SJCRH30 (cell line): ENCODE data around the gene OR6C75. TPM values are rescaled to one million over a fixed set of nuclear protein-coding genes. Genes with fewer than 3 reads are reported as not detected.
"Not testable (repeated sequence)": the region's sequence is repeated elsewhere in the genome, so short reads cannot be mapped to it uniquely, and the experiment has no call there.

ENCODE experiments used
- DNase-seq, 2 experiments: peaks; one replicate each; pipeline ENCODE4 v3.0.0-alpha.2; 2015 to 2020
- H3K27ac ChIP-seq: fragments of 250-450 bp; sonication (Bioruptor Pico); 2 replicates; pipeline ENCODE4 v1.5.1; 2020; ENCODE audit warnings: mild to moderate bottlenecking, moderate library complexity
- H3K27me3 ChIP-seq: fragments of 250-450 bp; sonication (Bioruptor Pico); 2 replicates; pipeline ENCODE4 v1.5.1; 2020; ENCODE audit warnings: mild to moderate bottlenecking, moderate library complexity
- H3K36me3 ChIP-seq: fragments of 250-450 bp; sonication (Bioruptor Pico); 2 replicates; pipeline ENCODE4 v1.5.1; 2020; ENCODE audit warnings: mild to moderate bottlenecking, moderate library complexity
- H3K4me1 ChIP-seq: fragments of 250-450 bp; sonication (Bioruptor Pico); 2 replicates; pipeline ENCODE4 v1.5.1; 2020; ENCODE audit warnings: mild to moderate bottlenecking, moderate library complexity
- H3K4me3 ChIP-seq: fragments of 250-450 bp; sonication (Bioruptor Pico); 2 replicates; pipeline ENCODE4 v1.5.1; 2020; ENCODE audit warnings: mild to moderate bottlenecking, moderate library complexity
- H3K9me3 ChIP-seq: fragments of 250-450 bp; sonication (Bioruptor Pico); replicated peaks from 2 replicates; pipeline ENCODE4 v1.5.1; 2020; ENCODE audit warnings: mild to moderate bottlenecking, moderate library complexity
- total RNA-seq: library from RNA; depleted of rRNA; stranded (reverse); fragments of >200 nt; shearing (Covaris generic); gene quantifications from 2 replicates; pipeline ENCODE4 v1.2.3, GENCODE V29; 2014; rRNA removed

OR6C75 gene
- not detected in 2 replicates for total RNA-seq

DNA sequence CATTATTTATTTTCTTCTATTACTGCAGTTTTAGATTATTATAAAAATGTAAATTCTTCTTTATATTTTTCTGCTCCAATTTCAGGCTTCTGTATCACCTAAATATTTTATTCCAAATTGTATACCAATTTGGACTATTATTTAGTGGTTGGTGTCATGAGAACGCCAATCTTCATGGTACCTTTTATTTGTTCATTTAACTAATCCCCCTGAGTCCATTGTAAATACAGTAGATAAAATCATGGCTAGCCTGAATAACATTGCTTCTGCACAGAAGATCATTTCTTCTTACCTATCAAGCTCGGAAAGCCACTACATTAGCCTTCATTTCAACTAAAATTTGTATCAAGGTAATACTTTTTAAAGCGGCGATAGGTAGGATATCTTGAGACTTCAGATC, at the start of gene OR6C75:
Gene OR6C75, plus strand, starts transcription at position 301 of the 400 bp plus-strand sequence. CDS start 2,136 bp downstream, outside the sequence.
- Histone ChIP-seq H3K9me3 (no peaks in the 10 kb centered on the region), H3K27ac (no peak within 1 kb of the TSS), H3K27me3 (no peaks in the 10 kb centered on the region), H3K4me3 (no peak within 1 kb of the TSS), H3K36me3 (no peaks in the 10 kb centered on the region), H3K4me1 (no peaks in the 10 kb centered on the region)
- no peak for DNase-seq

DNA sequence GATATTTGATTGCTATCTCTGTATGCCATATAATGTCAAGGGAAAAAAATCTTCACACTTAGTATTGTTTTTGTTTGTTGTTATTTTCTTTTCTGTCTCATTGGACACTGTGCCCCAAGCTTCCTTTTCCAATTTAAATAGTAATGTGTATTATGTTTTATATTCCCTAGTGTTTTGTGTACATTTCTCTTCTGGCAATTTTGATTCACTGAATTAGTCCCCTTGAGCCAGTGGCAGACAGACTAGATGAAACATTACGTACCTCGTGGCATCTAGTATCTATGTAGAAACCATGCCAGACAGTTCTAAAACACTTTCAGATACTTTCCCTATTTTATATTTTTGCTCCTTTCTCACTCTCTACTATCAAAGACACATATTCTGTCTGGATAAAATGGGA, 48.7 kb upstream of the OR6C75 start, which contains the start of gene OR6C1:
Gene OR6C1, plus strand, starts transcription at position 301 of the 400 bp plus-strand sequence. CDS start 6,257 bp downstream, outside the sequence.
- Histone ChIP-seq H3K36me3 (no peaks in the 10 kb centered on the region), H3K4me3 (no peak within 1 kb of the TSS), H3K27me3 (no peaks in the 10 kb centered on the region), H3K27ac (no peak within 1 kb of the TSS), H3K4me1 (no peaks in the 10 kb centered on the region), H3K9me3 (no peaks in the 10 kb centered on the region)
- DNase-seq, result no peak

DNA sequence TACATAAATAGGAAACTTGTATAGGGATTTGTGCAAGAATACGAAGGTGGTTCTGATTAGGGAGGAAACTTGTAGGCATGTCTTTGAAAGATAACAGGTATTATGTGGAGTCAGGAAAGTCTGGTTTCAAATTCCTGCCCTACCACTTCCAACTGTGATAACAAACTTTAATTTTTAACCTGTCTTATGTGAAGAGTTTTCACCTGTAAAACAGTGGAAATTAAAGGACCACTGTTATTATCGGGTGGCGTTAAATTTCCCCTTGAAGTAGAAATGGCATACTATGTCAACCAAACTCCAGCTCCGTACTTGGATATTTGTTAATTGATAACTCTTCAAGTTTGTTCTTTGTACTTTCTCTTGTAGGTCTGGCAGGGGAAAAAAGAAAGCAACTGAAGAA, 42.6 kb upstream of the OR6C75 start:
- no peak for DNase-seq
- Histone ChIP-seq H3K36me3 (no peaks in the 10 kb centered on the region), H3K27ac (no peak overlapping the region), H3K4me1 (no peaks in the 10 kb centered on the region), H3K27me3 (no peaks in the 10 kb centered on the region), H3K4me3 (no peak overlapping the region), H3K9me3 (no peaks in the 10 kb centered on the region)

DNA sequence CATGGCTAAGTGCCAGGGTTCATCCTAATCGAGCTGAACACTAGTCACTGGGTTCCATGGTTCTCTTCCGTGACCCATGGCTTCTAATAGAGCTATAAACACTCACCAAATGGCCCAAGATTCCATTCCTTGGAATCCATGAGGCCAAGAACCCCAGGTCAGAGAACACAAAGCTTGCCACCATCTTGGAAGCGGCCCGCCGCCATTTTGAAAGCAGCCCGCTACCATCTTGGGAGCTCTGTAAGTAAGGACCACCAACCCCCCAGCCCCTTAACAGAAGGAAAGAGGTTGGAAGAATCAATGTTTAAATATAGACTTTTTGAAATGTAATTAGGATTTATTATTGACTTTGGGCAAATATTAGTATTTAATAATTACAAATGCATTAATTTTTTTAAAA, 37.0 kb upstream of the OR6C75 start:
- H3K36me3 ChIP-seq, H3K4me1 ChIP-seq, H3K27me3 ChIP-seq, DNase-seq, H3K4me3 ChIP-seq, H3K9me3 ChIP-seq, H3K27ac ChIP-seq: not testable (repeated sequence)

DNA sequence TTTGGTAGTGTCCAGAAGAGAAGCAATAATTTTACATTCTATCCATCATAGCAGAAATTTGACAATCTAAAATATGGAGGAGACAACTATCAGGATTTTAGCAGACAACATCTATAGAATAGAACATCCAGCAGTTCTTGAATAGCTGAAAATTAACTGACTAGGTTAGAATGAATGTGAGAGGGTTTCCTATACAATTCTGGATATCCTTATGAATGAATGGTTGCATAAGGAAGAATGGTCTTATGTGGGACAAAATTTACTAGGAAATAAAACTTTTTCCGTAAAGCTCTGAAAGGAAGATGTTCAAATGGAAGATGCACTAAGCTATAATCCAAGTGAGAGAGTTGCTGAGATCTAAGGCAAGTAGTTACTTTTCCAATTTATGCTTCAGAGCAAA, 32.3 kb upstream of the OR6C75 start, which contains the start of gene OR6C3:
Gene OR6C3, plus strand, starts transcription at position 301 of the 400 bp plus-strand sequence. CDS start 955 bp downstream, outside the sequence.
- H3K9me3 ChIP-seq, result no peaks in the 10 kb centered on the region
- H3K27me3 ChIP-seq, result no peaks in the 10 kb centered on the region
- no peaks in the 10 kb centered on the region for H3K36me3 ChIP-seq
- DNase-seq, result no peak
- no peak within 1 kb of the TSS for H3K27ac ChIP-seq
- H3K4me3 ChIP-seq, result no peak within 1 kb of the TSS
- H3K4me1 ChIP-seq, result no peaks in the 10 kb centered on the region

DNA sequence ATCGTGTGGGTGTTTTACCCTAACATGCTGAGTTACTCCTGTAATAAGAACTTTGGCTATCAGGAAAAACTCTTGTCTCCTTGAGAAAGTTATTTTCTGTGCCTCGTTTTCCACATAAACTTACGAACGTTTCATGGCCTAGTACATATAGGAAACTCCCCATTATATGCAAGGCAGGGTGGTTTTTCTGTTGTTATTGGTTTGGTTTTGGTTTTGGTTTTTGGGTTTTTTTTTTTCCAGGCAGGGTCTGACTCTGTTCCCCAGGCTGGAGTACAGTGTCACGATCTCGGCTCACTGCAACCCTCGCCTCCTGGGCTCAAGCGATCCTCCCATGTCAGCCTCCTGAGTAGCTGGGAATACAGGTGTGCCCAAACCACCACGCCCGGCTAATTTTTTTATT, 26.8 kb upstream of the OR6C75 start:
- DNase-seq, result no peak
- no peak overlapping the region for H3K27ac ChIP-seq
- H3K4me3 ChIP-seq, result no peak overlapping the region
- no peaks in the 10 kb centered on the region for H3K36me3 ChIP-seq
- no peaks in the 10 kb centered on the region for H3K4me1 ChIP-seq
- no peaks in the 10 kb centered on the region for H3K9me3 ChIP-seq
- no peaks in the 10 kb centered on the region for H3K27me3 ChIP-seq

DNA sequence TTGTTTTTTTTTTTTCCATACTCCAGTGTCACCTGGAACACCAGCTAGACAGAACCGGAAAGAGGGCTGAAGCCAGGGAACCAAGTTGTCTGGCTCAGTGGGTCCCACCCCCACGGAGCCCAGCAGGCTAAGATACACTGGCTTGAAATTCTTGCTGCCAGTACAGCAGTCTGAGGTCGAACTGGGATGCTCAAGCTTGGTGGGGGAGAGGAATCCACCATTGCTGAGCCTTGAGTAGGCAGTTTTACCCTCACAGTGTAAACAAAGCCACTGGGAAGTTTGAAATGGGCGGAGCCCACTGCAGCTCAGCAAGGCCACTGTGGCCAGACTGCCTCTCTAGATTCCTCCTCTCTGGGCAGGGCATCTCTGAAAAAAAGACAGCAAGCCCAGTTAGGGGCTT, 7.4 kb upstream of the OR6C75 start:
- H3K4me3 ChIP-seq, H3K4me1 ChIP-seq, H3K36me3 ChIP-seq, H3K27ac ChIP-seq, DNase-seq, H3K27me3 ChIP-seq, H3K9me3 ChIP-seq: not testable (repeated sequence)

DNA sequence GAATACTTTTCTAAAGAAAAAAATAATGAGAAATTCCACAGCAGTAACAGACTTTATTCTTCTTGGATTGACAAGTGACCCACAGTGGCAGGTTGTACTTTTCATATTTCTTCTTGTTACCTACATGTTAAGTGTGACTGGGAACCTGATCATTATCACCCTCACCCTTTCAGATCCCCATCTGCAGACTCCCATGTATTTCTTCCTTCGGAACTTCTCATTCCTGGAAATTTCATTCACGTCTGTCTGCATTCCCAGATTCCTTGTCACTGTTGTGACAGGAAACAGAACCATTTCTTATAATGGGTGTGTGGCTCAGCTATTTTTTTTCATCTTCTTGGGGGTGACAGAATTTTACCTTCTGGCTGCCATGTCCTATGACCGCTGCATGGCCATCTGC, 2.3 kb downstream of the OR6C75 start:
- Histone ChIP-seq H3K4me1 (no peaks in the 10 kb centered on the region), H3K27me3 (no peaks in the 10 kb centered on the region), H3K9me3 (no peaks in the 10 kb centered on the region), H3K4me3 (no peak overlapping the region), H3K36me3 (no peaks in the 10 kb centered on the region), H3K27ac (no peak overlapping the region)
- DNase-seq, result no peak

DNA sequence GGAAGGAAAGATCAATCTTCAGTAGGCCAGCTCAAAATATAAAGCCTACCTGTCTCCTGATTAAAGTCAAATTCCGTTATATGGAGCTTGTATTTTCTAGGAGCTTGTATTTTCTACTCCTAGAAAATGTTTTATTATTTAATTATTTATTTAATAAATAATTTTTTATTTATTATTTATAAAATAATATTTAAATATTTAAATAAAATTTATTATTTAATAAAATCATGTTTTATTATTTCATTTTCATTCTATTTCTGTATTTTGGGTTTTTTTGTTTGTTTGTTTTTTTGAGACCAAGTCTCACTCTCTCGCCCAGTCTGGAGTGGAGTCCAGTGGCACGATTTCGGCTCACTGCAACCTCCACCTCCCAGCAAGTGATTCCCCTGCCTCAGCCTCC, 9.7 kb downstream of the OR6C75 start:
- H3K4me3 ChIP-seq, result no peak overlapping the region
- H3K4me1 ChIP-seq, result no peaks in the 10 kb centered on the region
- H3K27ac ChIP-seq, result no peak overlapping the region
- no peaks in the 10 kb centered on the region for H3K9me3 ChIP-seq
- H3K36me3 ChIP-seq, result no peaks in the 10 kb centered on the region
- DNase-seq, result no peak
- H3K27me3 ChIP-seq, result no peaks in the 10 kb centered on the region

DNA sequence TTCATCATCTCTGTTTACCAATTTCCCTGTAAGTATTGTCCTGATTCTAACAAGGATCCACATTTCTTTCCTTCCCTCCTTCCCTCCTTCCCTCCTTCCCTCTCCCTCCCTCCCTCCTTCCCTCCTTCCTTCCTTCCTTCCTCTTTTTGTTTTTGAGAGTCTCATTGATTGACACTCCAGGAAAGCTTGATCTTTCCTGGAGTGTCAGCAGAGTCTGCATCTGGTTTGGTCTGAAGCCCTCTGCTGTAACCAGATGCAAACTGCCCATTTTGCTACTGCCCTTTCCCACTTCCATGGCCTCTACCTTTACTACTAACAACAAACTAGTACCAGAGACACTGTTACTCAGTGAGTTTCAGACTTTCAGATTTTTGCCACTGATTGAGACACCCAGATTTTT, 23.1 kb downstream of the OR6C75 start:
- H3K4me1 ChIP-seq, result no peaks in the 10 kb centered on the region
- no peak overlapping the region for H3K27ac ChIP-seq
- H3K36me3 ChIP-seq, result no peaks in the 10 kb centered on the region
- H3K9me3 ChIP-seq, result no peaks in the 10 kb centered on the region
- no peak for DNase-seq
- H3K27me3 ChIP-seq, result no peaks in the 10 kb centered on the region
- no peak overlapping the region for H3K4me3 ChIP-seq

DNA sequence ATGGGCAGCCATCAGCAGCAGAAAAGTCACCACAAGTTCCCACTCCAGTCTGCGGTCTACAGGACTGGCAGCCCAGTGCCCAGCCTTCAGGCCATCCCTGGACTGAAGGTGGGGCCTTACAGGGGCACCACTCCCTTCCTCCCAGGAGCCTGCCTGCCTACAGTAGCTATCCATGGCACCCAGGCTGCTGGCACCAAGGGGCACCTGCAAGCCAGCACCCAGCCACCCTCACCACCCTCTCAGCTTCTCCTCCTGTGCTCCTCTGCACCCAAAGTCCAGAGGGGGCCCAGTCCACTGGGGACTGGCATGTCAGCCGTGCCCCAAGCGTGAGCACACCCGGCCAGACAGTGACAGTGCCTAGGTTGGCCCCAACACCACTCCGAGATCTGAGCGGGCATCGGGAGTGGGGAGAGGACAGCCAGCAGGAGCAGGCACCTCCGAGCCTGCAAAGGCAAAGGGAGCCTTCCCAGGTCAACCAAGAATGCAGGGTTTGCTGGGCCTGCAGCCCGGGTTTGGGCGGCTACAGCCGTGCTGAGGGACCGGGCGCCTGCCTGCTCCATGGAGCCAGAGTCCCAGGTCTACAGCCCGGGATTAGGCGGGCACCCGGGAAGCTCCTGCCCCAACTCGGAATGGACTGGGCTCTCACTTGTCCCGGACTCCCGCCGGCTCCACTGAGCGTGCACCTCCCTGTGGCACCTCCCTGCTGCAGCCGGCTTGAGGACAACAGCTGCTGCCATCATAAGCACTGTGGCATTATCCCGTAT, 29.4 kb downstream of the OR6C75 start:
- Histone ChIP-seq H3K4me1 (no peaks in the 10 kb centered on the region), H3K4me3 (no peak overlapping the region), H3K27ac (no peak overlapping the region), H3K27me3 (peaks cover 2% of the 10 kb centered on the region; the same call in 1 of the 2 replicates), H3K36me3 (no peaks in the 10 kb centered on the region), H3K9me3 (no peaks in the 10 kb centered on the region)
- peak in 1 of 2 experiments; percentile 3 for DNase-seq

DNA sequence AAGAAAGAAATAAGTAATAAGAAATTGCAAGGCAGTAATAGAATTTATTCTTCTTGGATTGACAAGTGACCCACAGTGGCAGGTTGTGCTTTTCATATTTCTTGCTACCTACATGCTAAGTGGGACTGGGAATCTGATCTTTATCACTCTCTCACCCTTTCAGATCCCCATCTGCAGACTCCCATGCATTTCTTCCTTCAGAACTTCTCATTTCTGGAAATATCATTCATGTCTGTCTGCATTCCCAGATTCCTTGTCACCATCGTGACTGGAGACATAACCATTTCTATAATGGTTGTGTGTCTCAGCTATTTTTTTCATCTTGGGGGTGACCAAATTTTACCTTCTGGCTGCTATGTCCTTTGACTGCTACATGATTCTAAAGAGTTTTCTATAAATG, 33.6 kb downstream of the OR6C75 start:
- no peaks in the 10 kb centered on the region for H3K9me3 ChIP-seq
- no peaks in the 10 kb centered on the region for H3K4me1 ChIP-seq
- no peak overlapping the region for H3K27ac ChIP-seq
- DNase-seq, result no peak
- no peak overlapping the region for H3K4me3 ChIP-seq
- peaks cover 2% of the 10 kb centered on the region; the same call in 1 of the 2 replicates for H3K27me3 ChIP-seq
- no peaks in the 10 kb centered on the region for H3K36me3 ChIP-seq

DNA sequence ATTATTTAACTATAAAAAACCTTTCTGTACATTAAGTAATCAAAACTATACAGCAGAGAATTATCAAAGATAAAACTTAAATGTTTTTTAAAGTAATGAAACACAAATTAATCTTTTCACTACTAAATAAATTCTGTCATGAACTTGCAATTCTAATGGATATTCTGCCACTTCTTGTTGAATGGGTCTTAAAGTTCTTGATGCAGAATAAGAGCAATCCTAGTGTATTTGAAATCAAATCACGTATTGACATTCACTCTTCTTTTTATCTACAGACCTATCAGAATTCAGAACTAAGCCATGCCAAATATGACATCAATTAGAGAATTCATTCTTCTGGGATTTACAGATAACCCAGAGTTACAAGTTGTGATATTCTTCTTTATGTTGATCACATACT, 37.5 kb downstream of the OR6C75 start, which contains the start of gene OR6C65:
Gene OR6C65, plus strand, starts transcription at position 301 of the 400 bp plus-strand sequence. Its CDS starts 0 bp downstream, at position 301.
- Histone ChIP-seq H3K36me3 (no peaks in the 10 kb centered on the region), H3K9me3 (no peaks in the 10 kb centered on the region), H3K27ac (no peak within 1 kb of the TSS), H3K27me3 (no peaks in the 10 kb centered on the region; the same call in 1 of the 2 replicates), H3K4me3 (no peak within 1 kb of the TSS), H3K4me1 (no peaks in the 10 kb centered on the region)
- no peak for DNase-seq

DNA sequence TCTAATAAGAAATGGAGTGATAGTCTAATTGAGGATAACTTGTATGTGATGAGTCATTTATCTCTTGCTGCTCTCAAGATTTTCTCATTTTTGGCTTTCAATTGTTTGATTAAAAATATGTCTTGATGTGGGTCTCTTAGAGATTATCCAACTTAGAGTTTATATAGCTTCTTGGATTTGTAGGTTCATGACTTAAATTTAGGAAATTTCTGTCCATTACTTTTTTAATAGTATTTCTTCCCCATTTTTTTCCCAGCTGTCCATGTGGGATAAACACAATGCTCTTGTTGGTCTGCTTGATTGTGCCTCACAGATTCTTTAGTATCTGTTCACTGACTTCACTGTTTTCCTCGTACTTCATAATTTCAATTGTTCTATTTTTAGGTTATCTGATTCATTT, 45.1 kb downstream of the OR6C75 start:
- DNase-seq, result no peak
- H3K4me3 ChIP-seq, result no peak overlapping the region
- no peak overlapping the region for H3K27ac ChIP-seq
- H3K9me3 ChIP-seq, result no peaks in the 10 kb centered on the region
- H3K27me3 ChIP-seq, result no peaks in the 10 kb centered on the region
- no peaks in the 10 kb centered on the region for H3K36me3 ChIP-seq
- H3K4me1 ChIP-seq, result no peaks in the 10 kb centered on the region

DNA sequence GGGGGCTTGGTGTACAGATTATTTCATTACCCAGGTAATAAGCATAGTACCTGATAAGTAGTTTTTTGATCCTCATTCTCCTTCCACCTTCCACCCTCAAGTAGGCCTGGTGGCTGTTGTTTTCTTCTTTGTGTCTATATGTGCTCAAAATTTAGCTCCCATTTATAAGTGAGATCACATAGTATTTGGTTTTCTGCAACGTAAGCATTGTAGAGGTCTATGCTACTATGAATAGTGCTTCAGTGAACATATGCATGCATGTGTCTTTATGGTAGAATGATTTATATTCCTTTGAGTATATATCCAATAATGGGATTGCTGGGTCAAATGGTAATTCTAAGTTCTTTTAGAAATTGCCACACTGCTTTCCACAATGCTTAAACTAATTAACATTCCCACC, 46.4 kb downstream of the OR6C75 start:
- not testable (repeated sequence) for H3K27me3 ChIP-seq, H3K9me3 ChIP-seq, H3K27ac ChIP-seq, H3K36me3 ChIP-seq, H3K4me3 ChIP-seq, DNase-seq, H3K4me1 ChIP-seq

DNA sequence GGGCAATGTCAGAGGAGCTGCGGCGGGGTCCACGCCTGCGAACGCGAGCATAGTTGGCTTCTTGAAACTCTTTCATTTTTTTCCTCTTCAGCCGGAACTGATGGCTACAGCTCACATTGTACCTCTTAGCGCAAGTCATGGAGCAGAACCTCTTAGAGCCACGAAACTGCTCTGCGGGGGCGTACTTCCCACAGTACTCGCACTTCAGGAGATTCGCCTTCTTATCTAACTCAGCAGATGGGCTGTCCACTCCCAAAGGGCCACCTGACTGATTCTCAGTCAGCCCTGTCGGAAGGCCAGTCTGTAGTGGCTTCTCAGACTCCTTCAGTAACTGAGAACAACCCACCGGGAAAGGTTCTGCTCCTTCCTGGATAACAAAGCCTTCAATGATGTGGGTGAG, 49.4 kb downstream of the OR6C75 start:
- H3K27me3 ChIP-seq, H3K36me3 ChIP-seq, H3K27ac ChIP-seq, H3K4me3 ChIP-seq, H3K9me3 ChIP-seq, DNase-seq, H3K4me1 ChIP-seq: not testable (repeated sequence)
